H1 (cell line): Measurements from ENCODE around the gene ZCCHC3. TPM values are rescaled to one million over a fixed set of nuclear protein-coding genes. Genes with fewer than 3 reads are reported as not detected.

Source experiments
- BCL11A ChIP-seq, 2 experiments: IDR thresholded peaks; one replicate each; pipeline ENCODE4 v1.6.1; 2011; ENCODE audit warnings: low read depth in 2 of 2, low read length in 2 of 2, mild to moderate bottlenecking in 2 of 2
- CBX5 ChIP-seq: fragments of 300-800, 300-1000 bp; sonication (generic); IDR thresholded peaks from 2 replicates; pipeline ENCODE4 v1.7.1; 2016; ENCODE audit warnings: antibody characterized with exemption, low read length, low read depth
- CHD1 ChIP-seq: IDR thresholded peaks from 2 replicates; pipeline ENCODE4 v1.6.1; 2012; ENCODE audit warnings: low read depth, low read length, improper control_type of control experiment
- CREB1 ChIP-seq: IDR thresholded peaks from 2 replicates; pipeline ENCODE4 v1.6.1; 2012; ENCODE audit warnings: inconsistent platforms
- EP300 ChIP-seq, 2 experiments: IDR thresholded peaks; 1 replicate in 1 of 2; 2 replicates in 1 of 2; pipeline ENCODE4 v1.6.1; 2011 to 2012; ENCODE audit warnings: low read depth in 2 of 2, low read length in 2 of 2, mild to moderate bottlenecking in 2 of 2, borderline replicate concordance in 1 of 2, inconsistent platforms in 1 of 2, moderate library complexity in 1 of 2
- EZH2 ChIP-seq: fragments of 200-600 bp; sonication (generic); IDR thresholded peaks from 2 replicates; pipeline ENCODE4 v1.7.1; 2012; ENCODE audit warnings: low read depth, mild to moderate bottlenecking, moderate library complexity, low read length, inconsistent platforms; ENCODE audit not compliant: severe bottlenecking
- FOSL1 ChIP-seq: IDR thresholded peaks from 2 replicates; pipeline ENCODE4 v1.6.1; 2011; ENCODE audit warnings: mild to moderate bottlenecking, low read depth, low read length, moderate library complexity; ENCODE audit not compliant: insufficient read depth
- GTF2F1 ChIP-seq: IDR thresholded peaks from 2 replicates; pipeline ENCODE4 v1.6.1; 2012; ENCODE audit warnings: low read depth, low read length, improper control_type of control experiment, borderline replicate concordance
- HDAC2 ChIP-seq, 2 experiments: fragments of 300-600 bp in 1 of 2; sonication (generic) in 1 of 2; IDR thresholded peaks; 2 replicates each; pipeline ENCODE4 v1.6.1; 2011 to 2012; ENCODE audit warnings: low read depth in 2 of 2, low read length in 2 of 2, mild to moderate bottlenecking in 2 of 2, moderate library complexity in 2 of 2, borderline replicate concordance in 1 of 2, inconsistent platforms in 1 of 2
- RBBP5 ChIP-seq: IDR thresholded peaks from 2 replicates; pipeline ENCODE4 v1.7.1; 2012; ENCODE audit warnings: low read depth, mild to moderate bottlenecking, inconsistent platforms, low read length, moderate library complexity, borderline replicate concordance
- SIRT6 ChIP-seq: IDR thresholded peaks from one replicate; pipeline ENCODE4 v1.7.1; 2012; ENCODE audit warnings: low read length, inconsistent platforms
- SP4 ChIP-seq: IDR thresholded peaks from 2 replicates; pipeline ENCODE4 v1.6.1; 2012; ENCODE audit warnings: low read length, inconsistent platforms
- SUZ12 ChIP-seq: fragments of 200-600 bp; sonication (generic); IDR thresholded peaks from 2 replicates; pipeline ENCODE4 v1.6.1; 2012; ENCODE audit warnings: mild to moderate bottlenecking, inconsistent platforms, low read length, moderate library complexity, mixed read lengths
- TAF7 ChIP-seq: optimal IDR thresholded peaks from 2 replicates; pipeline ENCODE3; 2011; ENCODE audit warnings: low read depth, mild to moderate bottlenecking, inconsistent platforms, low read length, moderate library complexity, borderline replicate concordance
- TEAD4 ChIP-seq: IDR thresholded peaks from 2 replicates; pipeline ENCODE4 v1.6.1; 2012; ENCODE audit warnings: low read depth, low read length, inconsistent platforms, mixed read lengths
- polyA plus RNA-seq, 7 experiments: library from polyadenylated mRNA; depleted of rRNA in 3 of 7; stranded (reverse) in 5 of 7; unstranded in 2 of 7; fragments of >200 nt in 5 of 7; fragments of 200-250 nt in 2 of 7; gene quantifications; 1 replicate in 5 of 7; 2 replicates in 1 of 7; 4 replicates in 1 of 7; pipeline versions ENCODE4 v1.2.1 to v1.2.3, GENCODE V29; 2011 to 2013; ENCODE audit warnings: missing spikeins in 2 of 7, mixed read lengths in 2 of 7
- total RNA-seq: library from RNA; stranded (reverse); fragmentation: NEBNext Ultra II Directional; extraction: Animal tissue kit (Norgen Biotek cat#: 25700); gene quantifications from 2 replicates; pipeline ENCODE4 v1.2.1, GENCODE V29; 2021
- TF ChIP-seq, protein P1 (sequence below): IDR thresholded peaks from 2 replicates; pipeline ENCODE4 v1.6.1; 2012; ENCODE audit warnings: inconsistent platforms
- TF ChIP-seq, protein P2 (sequence below): IDR thresholded peaks from 2 replicates; pipeline ENCODE4 v1.6.1; 2012; ENCODE audit warnings: inconsistent platforms
- TF ChIP-seq, protein P3 (sequence below): IDR thresholded peaks from 2 replicates; pipeline ENCODE4 v1.6.1; 2011; ENCODE audit warnings: low read depth, mild to moderate bottlenecking, low read length; ENCODE audit not compliant: insufficient read depth
- TF ChIP-seq, protein P4 (sequence below), 3 experiments: IDR thresholded peaks; 1 replicate in 2 of 3; 2 replicates in 1 of 3; pipeline versions ENCODE4 v1.5.1 to v1.6.1; 2011; ENCODE audit warnings: low read length in 3 of 3, mild to moderate bottlenecking in 3 of 3, inconsistent platforms in 2 of 3, low read depth in 1 of 3, moderate library complexity in 1 of 3; ENCODE audit not compliant: insufficient read depth in 1 of 3; ENCODE audit errors: control extremely low read depth in 1 of 3

The ZCCHC3 gene
- total and polyA plus RNA-seq, 2 of the 8 experiments (the other 6 are each of a cell fraction or from before 2014, with no cell fraction given): 33.7 to 52.4 TPM

DNA sequence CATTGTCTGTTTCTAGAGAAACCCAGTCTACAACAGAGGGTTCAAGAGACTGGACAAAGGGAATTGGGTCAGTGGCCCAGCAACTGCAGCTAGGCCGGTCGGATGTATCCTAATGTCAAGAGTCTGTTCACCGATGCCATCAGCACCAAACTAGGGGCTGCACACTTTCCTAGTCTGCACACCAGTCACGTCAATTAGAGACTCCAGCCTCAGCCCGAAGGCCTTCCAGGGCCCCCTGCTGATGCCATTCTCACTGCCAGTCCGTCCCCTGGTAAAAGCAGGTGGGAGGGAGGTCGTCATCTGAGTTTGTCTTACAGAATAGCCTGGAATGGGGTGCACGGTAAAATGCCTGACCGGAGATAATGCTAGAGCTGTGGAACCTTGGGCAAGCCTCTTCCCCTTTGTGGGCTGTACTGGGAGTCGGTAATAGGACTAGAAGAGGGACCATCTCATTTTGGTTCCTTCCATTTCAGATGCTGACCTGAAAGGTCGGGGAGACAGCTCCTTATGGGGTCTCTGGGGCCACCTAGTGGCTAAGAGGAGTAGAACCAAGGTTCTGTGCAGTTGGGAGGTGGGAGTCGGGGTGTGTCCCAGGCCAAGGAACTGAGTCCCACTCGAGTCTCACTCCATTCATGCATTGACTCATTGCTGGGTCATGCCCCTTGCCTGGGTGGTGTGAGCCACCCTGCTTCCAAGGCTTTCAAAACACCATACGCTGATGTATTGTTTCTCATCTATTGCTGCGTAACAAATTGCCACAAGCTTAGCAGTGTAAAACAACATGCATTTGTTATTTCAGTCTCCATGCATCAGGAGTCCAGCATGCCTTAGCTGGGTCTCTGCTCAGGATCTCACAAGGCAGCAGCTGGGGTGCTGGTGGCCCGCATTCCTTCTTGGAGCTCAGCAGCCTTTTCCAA, 33.1 kb downstream of the ZCCHC3 start (continued):
- TF ChIP-seq HDAC2 (IDR thresholded peaks at IDR 0.05; ENCODE audit: borderline replicate concordance in 1 of 2, low read depth in 2 of 2, low read length in 2 of 2) (no peak), CBX5 (no peak), RBBP5 (no peak), TEAD4 (no peak), CREB1 (no peak), BCL11A (IDR thresholded peaks at IDR 0.05; ENCODE audit: low read depth in 2 of 2, low read length in 2 of 2) (no peak), SUZ12 (no peak), GTF2F1 (no peak), EP300 (IDR thresholded peaks at IDR 0.05; ENCODE audit: borderline replicate concordance in 1 of 2, low read depth in 2 of 2, low read length in 2 of 2) (0 out of 3 replicates have a peak, but pooled peaks of 1 of the 2 experiments have one; percentile 21), SIRT6 (no peak), TAF7 (no peak), EZH2 (no peak), SP4 (no peak), CHD1 (no peak), FOSL1 (no peak)
- TF ChIP-seq, protein P1, sequence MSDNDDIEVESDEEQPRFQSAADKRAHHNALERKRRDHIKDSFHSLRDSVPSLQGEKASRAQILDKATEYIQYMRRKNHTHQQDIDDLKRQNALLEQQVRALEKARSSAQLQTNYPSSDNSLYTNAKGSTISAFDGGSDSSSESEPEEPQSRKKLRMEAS: no peak
- TF ChIP-seq, protein P2, sequence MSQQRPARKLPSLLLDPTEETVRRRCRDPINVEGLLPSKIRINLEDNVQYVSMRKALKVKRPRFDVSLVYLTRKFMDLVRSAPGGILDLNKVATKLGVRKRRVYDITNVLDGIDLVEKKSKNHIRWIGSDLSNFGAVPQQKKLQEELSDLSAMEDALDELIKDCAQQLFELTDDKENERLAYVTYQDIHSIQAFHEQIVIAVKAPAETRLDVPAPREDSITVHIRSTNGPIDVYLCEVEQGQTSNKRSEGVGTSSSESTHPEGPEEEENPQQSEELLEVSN: no peak
- TF ChIP-seq, protein P3, sequence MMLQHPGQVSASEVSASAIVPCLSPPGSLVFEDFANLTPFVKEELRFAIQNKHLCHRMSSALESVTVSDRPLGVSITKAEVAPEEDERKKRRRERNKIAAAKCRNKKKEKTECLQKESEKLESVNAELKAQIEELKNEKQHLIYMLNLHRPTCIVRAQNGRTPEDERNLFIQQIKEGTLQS: no peak
- TF ChIP-seq, protein P4, sequence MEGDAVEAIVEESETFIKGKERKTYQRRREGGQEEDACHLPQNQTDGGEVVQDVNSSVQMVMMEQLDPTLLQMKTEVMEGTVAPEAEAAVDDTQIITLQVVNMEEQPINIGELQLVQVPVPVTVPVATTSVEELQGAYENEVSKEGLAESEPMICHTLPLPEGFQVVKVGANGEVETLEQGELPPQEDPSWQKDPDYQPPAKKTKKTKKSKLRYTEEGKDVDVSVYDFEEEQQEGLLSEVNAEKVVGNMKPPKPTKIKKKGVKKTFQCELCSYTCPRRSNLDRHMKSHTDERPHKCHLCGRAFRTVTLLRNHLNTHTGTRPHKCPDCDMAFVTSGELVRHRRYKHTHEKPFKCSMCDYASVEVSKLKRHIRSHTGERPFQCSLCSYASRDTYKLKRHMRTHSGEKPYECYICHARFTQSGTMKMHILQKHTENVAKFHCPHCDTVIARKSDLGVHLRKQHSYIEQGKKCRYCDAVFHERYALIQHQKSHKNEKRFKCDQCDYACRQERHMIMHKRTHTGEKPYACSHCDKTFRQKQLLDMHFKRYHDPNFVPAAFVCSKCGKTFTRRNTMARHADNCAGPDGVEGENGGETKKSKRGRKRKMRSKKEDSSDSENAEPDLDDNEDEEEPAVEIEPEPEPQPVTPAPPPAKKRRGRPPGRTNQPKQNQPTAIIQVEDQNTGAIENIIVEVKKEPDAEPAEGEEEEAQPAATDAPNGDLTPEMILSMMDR (IDR thresholded peaks at IDR 0.05; ENCODE audit: control extremely low read depth in 1 of 3, insufficient read depth in 1 of 3, low read depth in 1 of 3, low read length in 3 of 3): peak; percentile 86 to 90 (median 90)
